ENCODE results near the gene RGS6. TPM values are rescaled to one million over a fixed set of nuclear protein-coding genes. Genes with fewer than 3 reads are reported as not detected.

RGS6 gene
- total and polyA plus RNA-seq, 8 donors, result 0.12 to 4.1 (median 2.8) TPM

- DNase-seq, result no peak
- H3K4me1 ChIP-seq, result no peaks in the 10 kb centered on the region
- H3K27me3 ChIP-seq, result no peaks in the 10 kb centered on the region
- no peak overlapping the region for H3K4me3 ChIP-seq
- H3K27ac ChIP-seq, result no peak overlapping the region
- intact Hi-C loops (cut with DNase I), result no loop called here
- no peaks in the 10 kb centered on the region for H3K9me3 ChIP-seq
- ATAC-seq, result no peak
- no peak for TF ChIP-seq CTCF (IDR thresholded peaks at IDR 0.05)
- H3K36me3 ChIP-seq, result no peaks in the 10 kb centered on the region
Observed at GRCh38 chr14:72213424-72213823, 281.2 kb downstream of the RGS6 start.

GRCh38 chr14:72215080-72215479, 282.9 kb downstream of the RGS6 start:
- intact Hi-C loops (cut with DNase I), result no loop called here

GRCh38 chr14:72217135-72217534, 284.9 kb downstream of the RGS6 start:
- H3K4me1 ChIP-seq, result no peaks in the 10 kb centered on the region
- H3K27ac ChIP-seq, result no peak overlapping the region
- TF ChIP-seq CTCF (IDR thresholded peaks at IDR 0.05), result no peak
- no peak for DNase-seq
- H3K9me3 ChIP-seq, result peaks cover 0 to 15% of the 10 kb centered on the region in 2 donors
- no peaks in the 10 kb centered on the region for H3K27me3 ChIP-seq
- ATAC-seq, result no peak
- no peak overlapping the region for H3K4me3 ChIP-seq
- H3K36me3 ChIP-seq, result no peaks in the 10 kb centered on the region
- intact Hi-C loops (cut with DNase I), result no loop called here

More at GRCh38 chr14:72215080-72215479, 282.9 kb downstream of the RGS6 start:
- Histone ChIP-seq H3K27me3 (no peaks in the 10 kb centered on the region), H3K36me3 (no peaks in the 10 kb centered on the region), H3K9me3 (peaks cover 0 to 3% of the 10 kb centered on the region in 2 donors), H3K4me1 (no peaks in the 10 kb centered on the region), H3K27ac (no peak overlapping the region), H3K4me3 (no peak overlapping the region)
- no peak for TF ChIP-seq CTCF (IDR thresholded peaks at IDR 0.05)
- no peak for DNase-seq
- ATAC-seq, result no peak

GRCh38 chr14:72222046-72222445, 289.8 kb downstream of the RGS6 start:
- Histone ChIP-seq H3K27ac (no peak overlapping the region), H3K4me1 (no peaks in the 10 kb centered on the region), H3K36me3 (no peaks in the 10 kb centered on the region), H3K27me3 (no peaks in the 10 kb centered on the region), H3K4me3 (no peak overlapping the region), H3K9me3 (peaks cover 0 to 15% of the 10 kb centered on the region in 2 donors)
- intact Hi-C loops (cut with DNase I), result no loop called here
- ATAC-seq (no peak), DNase-seq (no peak)
- TF ChIP-seq CTCF (IDR thresholded peaks at IDR 0.05), result no peak

- ATAC-seq (no peak), DNase-seq (peak in 1 of 4 donors; percentile 74)
- Histone ChIP-seq H3K4me3 (no peak overlapping the region), H3K36me3 (no peaks in the 10 kb centered on the region), H3K4me1 (no peaks in the 10 kb centered on the region), H3K27me3 (no peaks in the 10 kb centered on the region), H3K9me3 (no peaks in the 10 kb centered on the region), H3K27ac (no peak overlapping the region)
- TF ChIP-seq CTCF (IDR thresholded peaks at IDR 0.05), result no peak
- intact Hi-C loops (cut with DNase I), result no loop called here
Observed at GRCh38 chr14:72236629-72237028, 304.4 kb downstream of the RGS6 start.

Measured in left lung (tissue), 10 donors.